Heart left ventricle (tissue), 16 donors: ENCODE measurements around the gene NCDN. TPM values are rescaled to one million over a fixed set of nuclear protein-coding genes. Genes with fewer than 3 reads are reported as not detected.
A peak's percentile ranks its signal among the peaks of the same experiment; 100 is the strongest.

Source experiments
- ATAC-seq, 4 donors: fragments of 200-7000 bp; cut with Tn5 transposase; one replicate each; pipeline ENCODE4 v1.9.1; 2020 to 2022; ENCODE audit warnings: moderate library complexity in 4 of 4, mild to moderate bottlenecking in 3 of 4, moderate number of reproducible peaks in 1 of 4
- DNase-seq, 5 donors: peaks; one replicate each; pipeline ENCODE4 v3.0.0-alpha.2; 2020
- H3K27ac ChIP-seq, 12 donors: fragments of 200-600 bp; sonication (generic) in 4 of 12; one replicate each; pipeline versions ENCODE4 v1.5.0 to v1.8.0; 2016 to 2022; ENCODE audit warnings: mild to moderate bottlenecking in 2 of 12
- H3K27me3 ChIP-seq, 9 donors: fragments of 200-600 bp; sonication (generic) in 2 of 9; one replicate each; pipeline versions ENCODE4 v1.5.1 to v1.8.0; 2016 to 2022; ENCODE audit warnings: mild to moderate bottlenecking in 3 of 9
- H3K36me3 ChIP-seq, 9 donors: fragments of 200-600 bp; sonication (generic) in 2 of 9; one replicate each; pipeline versions ENCODE4 v1.5.0 to v1.8.0; 2018 to 2022; ENCODE audit warnings: mild to moderate bottlenecking in 2 of 9
- H3K4me1 ChIP-seq, 12 donors: fragments of 200-600 bp; sonication (generic) in 4 of 12; one replicate each; pipeline versions ENCODE4 v1.5.0 to v1.8.0; 2016 to 2022; ENCODE audit warnings: mild to moderate bottlenecking in 3 of 12
- H3K4me3 ChIP-seq, 12 donors: fragments of 200-600 bp; sonication (generic) in 4 of 12; one replicate each; pipeline versions ENCODE4 v1.5.0 to v1.8.0; 2017 to 2022; ENCODE audit warnings: mild to moderate bottlenecking in 9 of 12, moderate library complexity in 4 of 12
- H3K9me3 ChIP-seq, 12 donors: fragments of 200-600 bp; sonication (generic) in 4 of 12; one replicate each; pipeline versions ENCODE4 v1.5.0 to v1.8.0; 2016 to 2022; ENCODE audit warnings: mild to moderate bottlenecking in 1 of 12
- POLR2A ChIP-seq, 2 donors: fragments of 450-650 bp; IDR thresholded peaks; one replicate each; pipeline ENCODE4 v1.6.1; 2017; ENCODE audit warnings: antibody characterized with exemption in 2 of 2, mild to moderate bottlenecking in 2 of 2, moderate library complexity in 2 of 2
- WGBS, 4 donors: extraction: QIAGEN DNeasy Blood & Tissue Kit in 2 of 4; methylation state at CpG; one replicate each; pipeline versions ENCODE4 v1.1.5 to v1.1.7; 2013 to 2018; 5-methylcytosine and 5-hydroxymethylcytosine counted together
- intact Hi-C, 10 donors: fragments of 100-400 bp; cut with DNase I; formaldehyde crosslinking; loops; one replicate each; pipeline versions ENCODE4 v1.11.1 to v1.14.2; 2022
- polyA plus RNA-seq, 2 donors: library from polyadenylated mRNA; stranded (reverse); fragments of 200-250 nt; gene quantifications; one replicate each; pipeline ENCODE4 v1.2.3, GENCODE V29; 2013
- total RNA-seq, 9 donors: library from RNA; depleted of rRNA in 2 of 9; stranded (reverse); fragments of >200 nt in 2 of 9; fragmentation: NEBNext Ultra II Directional in 3 of 9; extraction: Animal tissue kit (Norgen Biotek cat#: 25700) in 3 of 9; gene quantifications; one replicate each; pipeline versions ENCODE4 v1.1.0 to v1.2.4, GENCODE V29; 2016 to 2023
- TF ChIP-seq, protein P1 (sequence below), 12 donors: fragments of 200-600 bp; sonication (generic) in 4 of 12; IDR thresholded peaks; one replicate each; pipeline versions ENCODE4 v1.5.0 to v1.8.0; 2018 to 2022; ENCODE audit warnings: antibody characterized with exemption in 12 of 12, mild to moderate bottlenecking in 5 of 12
- donor health status: ischemic (EF 13 %, LVEDD 7.1; RV severe dilation, severe dysfunction).
- donor health status: healthy with polysubstance abuse.
- donor health status: DM: no; HTN: yes; CAD: no.
- donor health status: DM: no; HTN: no; CAD: no.
- donor health status: ischemic (EF 25% LVEDD 6.9; RV normal size, moderate dysfunction).
- donor health status: ischemic (EF 25% LVEDD 5.7; RV mildly dilated, moderate dysfunction).
- donor health status: healthy.
- donor health status: DM: yes; HTN: yes; CAD: no.
- donor health status: ischemic (EF 35%, LVEDD 5.7; RV mildly dilated, moderate dysfunction).
- donor health status: nonischemic (EF 11% LVEDD 7.7; RV severe dilation, severe dysfunction).
- donor health status: DM: yes; HTN: yes; CAD: no.
- donor health status: PGD.
- donor health status: ischemic (EF 29% LVEDD 5.4; RV normal size, mild dysfunction).
- donor health status: nonischemic (EF 23%, LVEDD 6.1; RV moderate dilation, normal function).

NCDN gene
- total and polyA plus RNA-seq, 11 donors, result 14.6 to 44.4 (median 31.8) TPM

DNA sequence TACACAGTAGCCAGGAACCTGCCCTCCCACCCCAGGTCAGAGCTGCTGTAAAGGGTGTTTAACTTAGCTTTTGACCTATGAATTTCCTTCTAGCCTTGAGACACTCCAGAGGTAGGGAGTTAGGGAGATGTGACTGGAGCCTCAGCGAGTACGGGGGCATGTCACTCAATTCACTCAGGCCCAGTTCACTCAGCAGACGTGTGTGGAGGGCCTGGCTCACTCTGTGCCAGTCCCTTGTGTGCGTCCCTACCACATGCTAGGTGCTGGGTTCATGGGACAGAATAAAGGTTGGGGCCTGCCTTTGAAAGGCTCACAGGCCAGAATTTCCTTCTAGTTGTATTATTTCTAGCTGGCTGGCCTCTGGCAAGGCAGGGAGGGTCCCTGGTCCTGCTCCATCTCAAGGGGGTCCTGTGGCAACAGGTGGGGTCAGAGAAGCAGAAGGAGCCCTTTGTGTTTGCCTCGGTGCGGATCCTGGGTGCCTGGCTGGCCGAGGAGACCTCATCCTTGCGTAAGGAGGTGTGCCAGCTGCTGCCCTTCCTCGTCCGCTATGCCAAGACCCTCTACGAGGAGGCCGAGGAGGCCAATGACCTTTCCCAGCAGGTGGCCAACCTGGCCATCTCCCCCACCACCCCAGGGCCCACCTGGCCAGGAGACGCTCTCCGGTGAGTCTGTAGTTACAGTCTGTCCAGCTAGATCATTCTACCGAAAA is 4.5 kb downstream of the NCDN start:
- no peaks in the 10 kb centered on the region for H3K9me3 ChIP-seq
- intact Hi-C loops, result loop anchor here in 6 of 10 donors (1.0 to 10.0 kb wide), 6 partner anchors 34 to 367 kb away; partner anchors contain the start of gene SFPQ (in 1 of the 6)
- 90 to 95% (median 92%) methylated on average over 11 to 15 of the region's 15 CpGs for WGBS, 4 donors
- DNase-seq (no peak), ATAC-seq (no peak)
- H3K27me3 ChIP-seq, result no peaks in the 10 kb centered on the region
- H3K4me1 ChIP-seq, result peaks cover 0 to 40% (median 15%) of the 10 kb centered on the region in 12 donors
- H3K4me3 ChIP-seq, result no peak overlapping the region
- peaks cover 0 to 43% (median 33%) of the 10 kb centered on the region in 9 donors for H3K36me3 ChIP-seq
- TF ChIP-seq POLR2A (IDR thresholded peaks at IDR 0.05), result no peak
- TF ChIP-seq, protein P1, sequence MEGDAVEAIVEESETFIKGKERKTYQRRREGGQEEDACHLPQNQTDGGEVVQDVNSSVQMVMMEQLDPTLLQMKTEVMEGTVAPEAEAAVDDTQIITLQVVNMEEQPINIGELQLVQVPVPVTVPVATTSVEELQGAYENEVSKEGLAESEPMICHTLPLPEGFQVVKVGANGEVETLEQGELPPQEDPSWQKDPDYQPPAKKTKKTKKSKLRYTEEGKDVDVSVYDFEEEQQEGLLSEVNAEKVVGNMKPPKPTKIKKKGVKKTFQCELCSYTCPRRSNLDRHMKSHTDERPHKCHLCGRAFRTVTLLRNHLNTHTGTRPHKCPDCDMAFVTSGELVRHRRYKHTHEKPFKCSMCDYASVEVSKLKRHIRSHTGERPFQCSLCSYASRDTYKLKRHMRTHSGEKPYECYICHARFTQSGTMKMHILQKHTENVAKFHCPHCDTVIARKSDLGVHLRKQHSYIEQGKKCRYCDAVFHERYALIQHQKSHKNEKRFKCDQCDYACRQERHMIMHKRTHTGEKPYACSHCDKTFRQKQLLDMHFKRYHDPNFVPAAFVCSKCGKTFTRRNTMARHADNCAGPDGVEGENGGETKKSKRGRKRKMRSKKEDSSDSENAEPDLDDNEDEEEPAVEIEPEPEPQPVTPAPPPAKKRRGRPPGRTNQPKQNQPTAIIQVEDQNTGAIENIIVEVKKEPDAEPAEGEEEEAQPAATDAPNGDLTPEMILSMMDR (IDR thresholded peaks at IDR 0.05), result no peak
- H3K27ac ChIP-seq, result no peak overlapping the region

DNA sequence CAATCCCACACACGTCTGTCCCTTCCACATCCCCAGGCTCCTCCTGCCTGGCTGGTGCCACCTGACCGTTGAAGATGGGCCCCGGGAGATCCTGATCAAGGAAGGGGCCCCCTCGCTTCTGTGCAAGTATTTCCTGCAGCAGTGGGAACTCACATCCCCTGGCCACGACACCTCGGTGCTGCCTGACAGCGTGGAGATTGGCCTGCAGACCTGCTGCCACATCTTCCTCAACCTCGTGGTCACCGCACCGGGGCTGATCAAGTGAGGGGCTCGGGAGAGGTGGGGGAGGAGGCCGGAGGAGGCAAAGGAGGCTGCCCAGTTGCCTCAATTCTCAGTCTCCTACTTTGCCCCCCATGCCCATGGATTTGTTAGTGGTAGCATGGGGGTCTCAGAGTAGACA is 5.6 kb downstream of the NCDN start:
- no peak for DNase-seq
- TF ChIP-seq, protein P1 (IDR thresholded peaks at IDR 0.05), result no peak
- TF ChIP-seq POLR2A (IDR thresholded peaks at IDR 0.05), result no peak
- no peak overlapping the region for H3K4me3 ChIP-seq
- H3K27me3 ChIP-seq, result no peaks in the 10 kb centered on the region
- H3K9me3 ChIP-seq, result no peaks in the 10 kb centered on the region
- WGBS, 4 donors, result 62 to 71% (median 67%) methylated on average over 12 of the region's 12 CpGs
- peaks cover 0 to 45% (median 33%) of the 10 kb centered on the region in 9 donors for H3K36me3 ChIP-seq
- no peak overlapping the region for H3K27ac ChIP-seq
- H3K4me1 ChIP-seq, result peaks cover 0 to 38% (median 13%) of the 10 kb centered on the region in 12 donors
- intact Hi-C loops, result loop anchor here in 5 of 10 donors (5.0 to 10.0 kb wide), 4 partner anchors 111 to 368 kb away; partner anchors contain the start of gene SFPQ (in 1 of the 5)
- ATAC-seq, result no peak

DNA sequence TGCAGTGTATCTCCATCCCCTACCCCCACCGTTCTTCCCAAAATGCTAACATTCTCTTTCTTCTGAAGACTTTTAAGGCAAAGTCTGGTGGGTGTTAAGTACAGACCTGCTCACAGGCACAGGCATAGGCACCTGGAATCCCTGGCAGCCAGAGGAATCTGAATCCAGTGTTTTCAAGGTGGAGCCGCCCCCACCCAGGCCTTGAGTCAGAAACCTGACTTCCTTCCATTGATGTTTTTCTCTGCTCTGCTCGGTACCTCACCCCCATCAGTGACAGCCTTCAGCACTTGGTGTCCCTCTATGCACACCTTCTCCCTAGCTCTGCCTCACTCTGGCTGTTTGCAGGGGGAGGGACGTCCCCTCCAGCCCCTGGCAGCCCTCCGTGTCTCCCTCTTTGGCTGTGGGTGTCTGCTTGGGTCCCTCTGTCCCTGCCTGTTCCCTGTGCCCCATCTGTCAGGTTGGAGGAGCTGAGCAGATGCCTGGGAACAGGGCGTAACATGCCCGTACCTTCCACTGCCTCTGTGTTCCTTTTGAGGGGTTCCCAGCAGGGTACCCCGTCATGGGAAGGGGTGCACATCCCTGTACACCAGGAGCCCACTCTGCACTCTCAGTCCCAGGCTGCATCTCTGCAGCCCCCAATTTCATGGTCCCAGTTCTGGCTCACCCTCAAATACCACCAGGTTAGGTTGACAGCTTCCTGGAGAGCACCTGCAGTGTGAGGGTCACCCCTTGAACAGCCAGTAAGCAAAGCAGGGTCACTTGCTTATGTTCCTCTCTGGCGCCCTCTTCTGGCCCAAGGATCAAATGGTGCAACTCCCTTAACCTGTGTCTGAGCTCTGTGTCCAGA is 6.7 kb downstream of the NCDN start:
- no peak for TF ChIP-seq POLR2A (IDR thresholded peaks at IDR 0.05)
- TF ChIP-seq, protein P1 (IDR thresholded peaks at IDR 0.05), result peak; percentile 59 to 85 (median 78)
- no peaks in the 10 kb centered on the region for H3K9me3 ChIP-seq
- peaks cover 0 to 28% (median 11%) of the 10 kb centered on the region in 12 donors for H3K4me1 ChIP-seq
- H3K27ac ChIP-seq, result no peak overlapping the region
- ATAC-seq, result peak in 3 of 4 donors; percentile 29 to 49 (median 43)
- peaks cover 0 to 1% (median 0%) of the 10 kb centered on the region in 9 donors for H3K27me3 ChIP-seq
- intact Hi-C loops, result loop anchor here in 8 of 10 donors (1.0 to 10.0 kb wide), 7 partner anchors 111 to 369 kb away; partner anchors contain the start of gene SFPQ (in 1 of the 8)
- H3K36me3 ChIP-seq, result peaks cover 0 to 45% (median 33%) of the 10 kb centered on the region in 9 donors
- H3K4me3 ChIP-seq, result no peak overlapping the region
- 76 to 79% (median 77%) methylated on average over 9 of the region's 9 CpGs for WGBS, 4 donors
- peak; percentile 72 to 87 (median 78) for DNase-seq
